BLaER1 (cell line): ENCODE results near the gene POU2F2.

Source experiments
- H3K27ac ChIP-seq: shearing (Covaris generic); formaldehyde crosslinking; 2 replicates; pipeline ENCODE4 v1.8.1; 2022
- H3K27me3 ChIP-seq: shearing (Covaris generic); formaldehyde crosslinking; 2 replicates; pipeline ENCODE4 v1.8.1; 2022
- H3K36me3 ChIP-seq: shearing (Covaris generic); formaldehyde crosslinking; 2 replicates; pipeline ENCODE4 v1.8.1; 2022
- H3K4me1 ChIP-seq: shearing (Covaris generic); formaldehyde crosslinking; 2 replicates; pipeline ENCODE4 v1.8.1; 2022
- H3K4me2 ChIP-seq: shearing (Covaris generic); formaldehyde crosslinking; 2 replicates; pipeline ENCODE4 v1.8.1; 2022
- H3K4me3 ChIP-seq: shearing (Covaris generic); formaldehyde crosslinking; 2 replicates; pipeline ENCODE4 v1.8.1; 2022
- H3K9ac ChIP-seq: shearing (Covaris generic); formaldehyde crosslinking; 2 replicates; pipeline ENCODE4 v1.8.1; 2022
- H3K9me3 ChIP-seq: shearing (Covaris generic); formaldehyde crosslinking; 2 replicates; pipeline ENCODE4 v1.8.1; 2022
- H4K20me1 ChIP-seq: shearing (Covaris generic); formaldehyde crosslinking; 2 replicates; pipeline ENCODE4 v1.8.1; 2022
- Cebpa-rat ChIP-seq: shearing (Covaris generic); IDR thresholded peaks from 2 replicates; pipeline ENCODE4 v1.8.1; 2022

The POU2F2 gene

GRCh38 chr19:42086770-42087550, 45.3 kb downstream of the POU2F2 start:
- Histone ChIP-seq H3K4me2 (peak overlapping the region; percentile 97), H3K9me3 (no peaks in the 10 kb centered on the region), H3K4me1 (peaks cover 65% of the 10 kb centered on the region), H3K9ac (no peak overlapping the region), H3K27ac (0 out of 2 replicates have a peak overlapping the region, but pooled peaks have one; percentile 55), H3K4me3 (no peak overlapping the region), H4K20me1 (peaks cover 19% of the 10 kb centered on the region), H3K27me3 (no peaks in the 10 kb centered on the region), H3K36me3 (peaks cover 27% of the 10 kb centered on the region)
- TF ChIP-seq Cebpa-rat: no peak

- no peaks in the 10 kb centered on the region for H3K27me3 ChIP-seq
- H3K4me3 ChIP-seq: no peak overlapping the region
- H3K9ac ChIP-seq: no peak overlapping the region
- H3K9me3 ChIP-seq: no peaks in the 10 kb centered on the region
- H3K27ac ChIP-seq: peak overlapping the region; percentile 2; the same call in 1 of the 2 replicates
- peaks cover 64% of the 10 kb centered on the region for H3K4me1 ChIP-seq
- no peak for TF ChIP-seq Cebpa-rat
- peaks cover 26% of the 10 kb centered on the region for H4K20me1 ChIP-seq
- peaks cover 34% of the 10 kb centered on the region for H3K36me3 ChIP-seq
- peak overlapping the region; percentile 97; the same call in 1 of the 2 replicates for H3K4me2 ChIP-seq
Measured at GRCh38 chr19:42086188-42086736, 46.0 kb downstream of the POU2F2 start.

GRCh38 chr19:42083537-42083936, 48.7 kb downstream of the POU2F2 start:
- Histone ChIP-seq H3K4me2 (no peak overlapping the region), H3K9ac (0 out of 2 replicates have a peak overlapping the region, but pooled peaks have one; percentile 19), H3K36me3 (peaks cover 62% of the 10 kb centered on the region), H3K9me3 (no peaks in the 10 kb centered on the region), H4K20me1 (peaks cover 53% of the 10 kb centered on the region), H3K27ac (no peak overlapping the region), H3K4me3 (no peak overlapping the region), H3K4me1 (peaks cover 53% of the 10 kb centered on the region), H3K27me3 (no peaks in the 10 kb centered on the region)
- peak; percentile 63 for TF ChIP-seq Cebpa-rat

- peak overlapping the region; percentile 12; the same call in 1 of the 2 replicates for H3K4me2 ChIP-seq
- peaks cover 52% of the 10 kb centered on the region for H3K4me1 ChIP-seq
- TF ChIP-seq Cebpa-rat: no peak
- H3K27ac ChIP-seq: no peak overlapping the region
- no peaks in the 10 kb centered on the region for H3K9me3 ChIP-seq
- H3K4me3 ChIP-seq: no peak overlapping the region
- H3K27me3 ChIP-seq: no peaks in the 10 kb centered on the region
- peaks cover 72% of the 10 kb centered on the region for H4K20me1 ChIP-seq
- no peak overlapping the region for H3K9ac ChIP-seq
- peaks cover 73% of the 10 kb centered on the region for H3K36me3 ChIP-seq
Measured at GRCh38 chr19:42081584-42082203, 50.6 kb downstream of the POU2F2 start.

GRCh38 chr19:42080764-42081375, 51.4 kb downstream of the POU2F2 start:
- peaks cover 73% of the 10 kb centered on the region for H3K36me3 ChIP-seq
- H3K27ac ChIP-seq: no peak overlapping the region
- no peak for TF ChIP-seq Cebpa-rat
- H3K27me3 ChIP-seq: no peaks in the 10 kb centered on the region
- no peaks in the 10 kb centered on the region for H3K9me3 ChIP-seq
- H3K4me2 ChIP-seq: 0 out of 2 replicates have a peak overlapping the region, but pooled peaks have one; percentile 12
- H4K20me1 ChIP-seq: peaks cover 76% of the 10 kb centered on the region
- peaks cover 44% of the 10 kb centered on the region for H3K4me1 ChIP-seq
- no peak overlapping the region for H3K4me3 ChIP-seq
- no peak overlapping the region for H3K9ac ChIP-seq

- H3K9ac ChIP-seq: no peak overlapping the region
- H3K4me2 ChIP-seq: no peak overlapping the region
- peaks cover 73% of the 10 kb centered on the region for H3K36me3 ChIP-seq
- H3K27ac ChIP-seq: no peak overlapping the region
- H3K9me3 ChIP-seq: no peaks in the 10 kb centered on the region
- TF ChIP-seq Cebpa-rat: no peak
- no peaks in the 10 kb centered on the region for H3K27me3 ChIP-seq
- peaks cover 43% of the 10 kb centered on the region for H3K4me1 ChIP-seq
- no peak overlapping the region for H3K4me3 ChIP-seq
- H4K20me1 ChIP-seq: peaks cover 76% of the 10 kb centered on the region
Measured at GRCh38 chr19:42079886-42080763, 52.1 kb downstream of the POU2F2 start.

- H3K4me3 ChIP-seq: no peak overlapping the region
- no peak overlapping the region for H3K27ac ChIP-seq
- H3K27me3 ChIP-seq: no peaks in the 10 kb centered on the region
- H3K9ac ChIP-seq: no peak overlapping the region
- peaks cover 52% of the 10 kb centered on the region for H3K4me1 ChIP-seq
- no peak for TF ChIP-seq Cebpa-rat
- H3K4me2 ChIP-seq: no peak overlapping the region
- peaks cover 76% of the 10 kb centered on the region for H4K20me1 ChIP-seq
- peaks cover 67% of the 10 kb centered on the region for H3K36me3 ChIP-seq
- H3K9me3 ChIP-seq: no peaks in the 10 kb centered on the region
Measured at GRCh38 chr19:42079276-42079669, 53.0 kb downstream of the POU2F2 start.

GRCh38 chr19:42078538-42079275, 53.5 kb downstream of the POU2F2 start:
- H3K4me3 ChIP-seq: no peak overlapping the region
- peaks cover 53% of the 10 kb centered on the region for H3K4me1 ChIP-seq
- no peak overlapping the region for H3K27ac ChIP-seq
- no peak overlapping the region for H3K4me2 ChIP-seq
- H3K9me3 ChIP-seq: no peaks in the 10 kb centered on the region
- no peak for TF ChIP-seq Cebpa-rat
- H3K27me3 ChIP-seq: no peaks in the 10 kb centered on the region
- H3K36me3 ChIP-seq: peaks cover 61% of the 10 kb centered on the region
- no peak overlapping the region for H3K9ac ChIP-seq
- H4K20me1 ChIP-seq: peaks cover 72% of the 10 kb centered on the region
